Measurements from ENCODE around the gene MBD3.
A peak's percentile ranks its signal among the peaks of the same experiment; 100 is the strongest.
"Not testable (repeated sequence)": the region's sequence is repeated elsewhere in the genome, so short reads cannot be mapped to it uniquely, and the experiment has no call there.

MBD3 gene, protein sequence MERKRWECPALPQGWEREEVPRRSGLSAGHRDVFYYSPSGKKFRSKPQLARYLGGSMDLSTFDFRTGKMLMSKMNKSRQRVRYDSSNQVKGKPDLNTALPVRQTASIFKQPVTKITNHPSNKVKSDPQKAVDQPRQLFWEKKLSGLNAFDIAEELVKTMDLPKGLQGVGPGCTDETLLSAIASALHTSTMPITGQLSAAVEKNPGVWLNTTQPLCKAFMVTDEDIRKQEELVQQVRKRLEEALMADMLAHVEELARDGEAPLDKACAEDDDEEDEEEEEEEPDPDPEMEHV

DNA sequence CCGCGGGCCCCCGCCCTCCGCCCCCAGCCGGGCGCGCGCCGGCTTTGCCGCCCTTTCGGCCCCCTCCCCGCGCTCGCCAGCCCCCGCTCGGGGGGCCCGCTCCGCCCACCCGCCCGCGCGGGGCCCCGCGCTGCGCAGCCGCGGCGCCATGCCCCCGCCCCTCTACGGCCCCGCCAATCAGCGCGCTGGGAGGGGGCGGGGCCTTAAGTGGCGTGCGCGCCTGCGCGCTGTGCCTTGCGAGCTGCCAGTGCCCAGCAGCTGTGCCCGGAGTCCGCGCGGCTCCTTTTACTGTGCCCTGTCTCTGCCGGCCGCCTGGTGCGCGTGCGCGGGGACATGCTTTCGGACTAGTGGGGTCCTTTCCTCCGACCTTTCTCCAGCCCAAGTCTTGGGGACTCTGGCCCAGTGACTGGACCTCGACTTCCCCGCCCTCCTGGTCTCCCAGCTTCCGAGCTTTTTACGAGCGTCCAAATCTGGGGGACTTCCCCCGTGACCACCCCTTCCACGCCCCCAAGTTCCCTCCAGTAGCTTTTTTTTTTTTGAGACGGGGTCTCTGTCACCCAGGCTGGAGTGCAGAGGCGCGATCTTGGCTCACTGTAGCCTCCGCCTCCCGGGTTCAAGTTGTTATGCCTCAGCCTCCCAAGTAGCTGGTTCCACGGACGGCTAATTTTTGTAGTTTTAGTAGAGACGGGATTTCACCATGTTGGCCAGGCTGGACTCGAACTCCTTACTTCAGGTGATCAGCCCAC, at the start of gene MBD3:
TSS of gene MBD3 (minus strand) at position 111 of the 746 bp plus-strand sequence. CDS start 234 bp downstream, outside the sequence.
- H3K4me3 ChIP-seq (ENCODE audit: low read length): peak within 1 kb of the TSS; percentile 84
- peak; percentile 91 for DNase-seq (ENCODE audit: low read depth)
- TF ChIP-seq, protein P1, sequence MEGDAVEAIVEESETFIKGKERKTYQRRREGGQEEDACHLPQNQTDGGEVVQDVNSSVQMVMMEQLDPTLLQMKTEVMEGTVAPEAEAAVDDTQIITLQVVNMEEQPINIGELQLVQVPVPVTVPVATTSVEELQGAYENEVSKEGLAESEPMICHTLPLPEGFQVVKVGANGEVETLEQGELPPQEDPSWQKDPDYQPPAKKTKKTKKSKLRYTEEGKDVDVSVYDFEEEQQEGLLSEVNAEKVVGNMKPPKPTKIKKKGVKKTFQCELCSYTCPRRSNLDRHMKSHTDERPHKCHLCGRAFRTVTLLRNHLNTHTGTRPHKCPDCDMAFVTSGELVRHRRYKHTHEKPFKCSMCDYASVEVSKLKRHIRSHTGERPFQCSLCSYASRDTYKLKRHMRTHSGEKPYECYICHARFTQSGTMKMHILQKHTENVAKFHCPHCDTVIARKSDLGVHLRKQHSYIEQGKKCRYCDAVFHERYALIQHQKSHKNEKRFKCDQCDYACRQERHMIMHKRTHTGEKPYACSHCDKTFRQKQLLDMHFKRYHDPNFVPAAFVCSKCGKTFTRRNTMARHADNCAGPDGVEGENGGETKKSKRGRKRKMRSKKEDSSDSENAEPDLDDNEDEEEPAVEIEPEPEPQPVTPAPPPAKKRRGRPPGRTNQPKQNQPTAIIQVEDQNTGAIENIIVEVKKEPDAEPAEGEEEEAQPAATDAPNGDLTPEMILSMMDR (conservative IDR thresholded peaks at IDR 0.05; ENCODE audit: low read length): no peak

DNA sequence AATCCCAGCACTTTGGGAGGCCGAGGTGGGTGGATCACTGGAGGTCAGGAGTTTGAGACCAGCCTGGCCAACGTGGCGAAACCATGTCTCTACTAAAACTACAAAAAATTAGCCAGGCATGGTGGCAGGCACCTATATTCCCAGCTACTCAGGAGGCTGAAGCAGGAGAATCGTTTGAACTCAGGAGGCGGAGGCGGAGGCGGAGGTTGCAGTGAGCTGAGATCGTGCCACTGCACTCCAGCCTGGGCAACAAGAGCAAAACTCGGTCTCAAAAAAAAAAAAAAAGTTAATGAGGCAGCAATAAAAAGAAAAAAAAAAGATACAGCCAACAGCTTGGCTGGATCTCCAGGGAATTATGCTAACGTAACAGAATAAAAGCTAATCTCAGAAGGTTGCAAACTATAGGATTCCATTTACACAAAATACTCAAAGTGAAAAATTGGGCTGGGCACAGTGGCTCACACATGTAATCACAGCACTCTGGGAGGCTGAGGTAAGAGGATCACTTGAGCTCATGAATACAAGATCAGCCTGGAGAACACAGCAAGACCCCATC, 48.3 kb upstream of the MBD3 start:
- H3K4me3 ChIP-seq (ENCODE audit: low read length); DNase-seq (ENCODE audit: low read depth): not testable (repeated sequence)

DNA sequence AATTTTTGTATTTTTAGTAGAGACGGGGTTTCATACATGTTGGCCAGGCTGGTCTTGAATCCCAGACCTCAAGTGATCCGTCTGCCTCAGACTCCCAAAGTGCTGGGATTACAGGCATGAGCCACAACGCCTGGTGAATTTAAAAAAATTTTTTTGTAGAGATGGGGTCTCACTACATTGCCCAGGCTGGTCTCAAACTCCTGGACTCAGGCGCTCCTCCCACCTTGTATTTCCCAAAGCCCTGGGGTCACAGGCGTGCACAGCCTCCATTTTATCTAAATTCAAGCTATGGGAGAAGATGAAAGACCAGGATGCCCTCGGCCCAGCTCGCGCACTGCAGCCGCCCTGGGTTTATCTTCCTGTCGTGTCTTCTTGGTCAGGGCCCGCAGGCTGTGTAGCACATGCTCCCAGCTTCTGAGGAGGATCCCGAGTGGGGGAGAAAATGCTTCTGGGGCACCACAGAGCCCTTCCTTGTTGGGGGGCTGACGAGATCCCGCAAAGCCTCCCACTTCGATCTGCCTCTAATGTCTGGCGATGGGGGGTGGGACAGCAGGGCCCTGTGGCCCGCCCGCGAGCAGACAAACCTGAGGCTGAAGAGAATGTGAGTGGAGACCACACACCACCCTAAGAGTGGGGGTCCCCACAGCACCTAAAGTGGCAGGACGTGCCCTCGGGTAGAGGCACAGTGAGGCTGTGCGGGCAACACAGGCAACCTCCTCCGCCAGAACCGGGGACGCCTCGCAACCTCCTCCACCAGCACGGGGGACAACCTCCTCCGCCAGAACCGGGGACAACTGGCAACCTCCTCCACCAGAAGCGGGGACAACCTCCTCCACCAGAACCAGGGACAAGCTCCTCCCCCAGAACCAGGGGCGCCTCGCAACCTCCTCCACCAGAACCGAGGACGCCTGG, 43.9 kb upstream of the MBD3 start:
- no peak for DNase-seq (ENCODE audit: low read depth)
- H3K4me3 ChIP-seq (ENCODE audit: low read length): no peak overlapping the region
- TF ChIP-seq, protein P1 (conservative IDR thresholded peaks at IDR 0.05; ENCODE audit: low read length): no peak

DNA sequence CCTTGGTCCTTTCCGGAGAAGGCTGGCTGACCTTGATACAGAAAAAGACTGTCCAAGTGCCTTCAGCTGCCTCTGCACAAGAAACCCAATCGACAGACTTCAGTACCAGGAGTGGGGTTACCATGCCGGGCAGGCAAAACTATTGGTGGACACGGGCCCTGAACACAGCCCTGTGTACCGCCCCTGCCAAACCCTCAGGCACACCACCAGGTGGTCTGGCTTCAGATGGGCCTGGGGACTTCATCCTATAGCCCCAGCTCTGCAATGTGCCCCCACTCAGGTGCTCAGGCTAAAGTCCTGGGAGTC, 42.2 kb upstream of the MBD3 start:
- TF ChIP-seq, protein P1 (conservative IDR thresholded peaks at IDR 0.05; ENCODE audit: low read length): no peak
- DNase-seq (ENCODE audit: low read depth): no peak
- H3K4me3 ChIP-seq (ENCODE audit: low read length): no peak overlapping the region

DNA sequence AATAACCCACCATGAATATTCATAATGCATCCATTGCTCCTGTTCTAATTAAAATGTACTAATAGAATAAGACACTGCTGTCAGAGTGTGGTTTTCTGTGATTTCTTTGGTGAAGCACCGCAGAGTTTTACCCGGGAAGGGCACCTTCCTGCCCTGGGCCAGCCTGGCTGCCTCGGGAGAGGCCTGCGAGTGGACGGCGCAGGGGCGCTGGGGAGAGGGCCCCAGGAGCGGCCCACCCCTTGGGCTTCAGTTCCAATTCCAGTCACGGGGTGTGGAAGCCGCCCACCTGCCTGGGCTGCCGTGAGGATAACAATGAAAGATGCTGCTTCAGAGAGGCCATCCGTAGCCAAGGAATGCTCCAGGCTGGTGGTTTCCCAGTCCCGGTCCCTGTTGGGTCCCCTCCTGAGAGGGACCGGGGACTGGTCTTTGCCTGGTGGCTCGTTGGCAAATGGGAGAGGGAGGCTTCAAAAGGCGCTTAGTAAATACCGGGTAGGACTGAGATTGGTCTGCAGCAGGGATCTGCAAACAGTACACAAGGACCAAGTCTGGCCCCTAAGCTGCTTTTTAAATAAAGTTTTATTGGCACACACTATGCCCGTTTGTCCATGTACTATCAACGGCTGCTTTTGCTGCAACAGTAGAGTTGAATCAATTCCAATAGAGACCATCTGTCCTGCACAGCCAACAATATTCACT, 41.7 kb upstream of the MBD3 start:
- TF ChIP-seq, protein P1 (conservative IDR thresholded peaks at IDR 0.05; ENCODE audit: low read length): no peak
- no peak for DNase-seq (ENCODE audit: low read depth)
- H3K4me3 ChIP-seq (ENCODE audit: low read length): no peak overlapping the region

DNA sequence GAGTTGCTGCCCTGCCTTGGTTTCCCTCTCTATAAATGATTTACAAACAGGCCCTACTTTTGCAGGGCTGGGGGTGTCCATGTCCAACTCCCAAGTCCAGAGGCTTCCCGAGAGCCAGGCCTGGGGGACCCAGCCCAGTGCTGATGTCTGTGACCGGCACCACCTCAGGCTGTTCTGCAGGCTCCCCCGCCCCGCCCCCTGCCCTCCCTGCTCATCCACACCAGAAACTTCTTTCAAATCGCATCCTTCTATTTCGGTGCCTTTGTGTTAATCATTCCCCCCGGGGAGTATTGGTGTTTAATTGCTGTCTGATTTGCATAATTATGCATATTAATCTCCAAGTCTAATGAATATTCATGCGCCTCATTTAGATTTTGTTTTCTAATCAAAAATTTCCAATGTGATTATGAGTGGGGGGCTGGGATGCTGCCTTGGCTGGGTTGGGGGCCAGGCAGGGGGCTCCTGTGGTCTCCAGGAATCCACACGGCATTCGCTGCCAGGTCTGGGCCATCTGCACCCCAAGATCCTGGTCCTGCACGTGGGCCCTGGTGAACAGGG, 40.7 kb upstream of the MBD3 start:
- TF ChIP-seq, protein P1 (conservative IDR thresholded peaks at IDR 0.05; ENCODE audit: low read length): no peak
- DNase-seq (ENCODE audit: low read depth): no peak
- H3K4me3 ChIP-seq (ENCODE audit: low read length): no peak overlapping the region
